T-helper 2 cell treated with Interferon-gamma antibody and Interleukin-4, amounts not matched to agents 5 μg/mL and 100 μg/mL, for 36 hours (primary cell): ENCODE data around the gene PRR3.
A peak's percentile ranks its signal among the peaks of the same experiment; 100 is the strongest.
"Not testable (repeated sequence)": the region's sequence is repeated elsewhere in the genome, so short reads cannot be mapped to it uniquely, and the experiment has no call there.

Experiments
- DNase-seq: peaks from one replicate; pipeline ENCODE4 v3.0.0; 2021; ENCODE audit warnings: low spot score
- H3K27ac Mint-ChIP-seq: one replicate; pipeline ENCODE4 v1.8.0; 2021; ENCODE audit warnings: mild to moderate bottlenecking, mixed read lengths
- H3K27me3 Mint-ChIP-seq: one replicate; pipeline ENCODE4 v1.8.0; 2021; ENCODE audit warnings: low read depth, mixed read lengths
- H3K36me3 Mint-ChIP-seq: one replicate; pipeline ENCODE4 v1.8.0; 2021; ENCODE audit warnings: low read depth, mixed read lengths
- H3K4me1 Mint-ChIP-seq: one replicate; pipeline ENCODE4 v1.8.0; 2021; ENCODE audit warnings: low read depth, mixed read lengths
- H3K4me3 Mint-ChIP-seq: one replicate; pipeline ENCODE4 v1.8.0; 2022; ENCODE audit warnings: mild to moderate bottlenecking, moderate library complexity, mixed read lengths
- H3K9me3 Mint-ChIP-seq: one replicate; pipeline ENCODE4 v1.8.0; 2021; ENCODE audit warnings: mixed read lengths

PRR3 gene, protein sequence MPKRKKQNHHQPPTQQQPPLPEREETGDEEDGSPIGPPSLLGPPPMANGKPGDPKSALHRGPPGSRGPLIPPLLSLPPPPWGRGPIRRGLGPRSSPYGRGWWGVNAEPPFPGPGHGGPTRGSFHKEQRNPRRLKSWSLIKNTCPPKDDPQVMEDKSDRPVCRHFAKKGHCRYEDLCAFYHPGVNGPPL

DNA sequence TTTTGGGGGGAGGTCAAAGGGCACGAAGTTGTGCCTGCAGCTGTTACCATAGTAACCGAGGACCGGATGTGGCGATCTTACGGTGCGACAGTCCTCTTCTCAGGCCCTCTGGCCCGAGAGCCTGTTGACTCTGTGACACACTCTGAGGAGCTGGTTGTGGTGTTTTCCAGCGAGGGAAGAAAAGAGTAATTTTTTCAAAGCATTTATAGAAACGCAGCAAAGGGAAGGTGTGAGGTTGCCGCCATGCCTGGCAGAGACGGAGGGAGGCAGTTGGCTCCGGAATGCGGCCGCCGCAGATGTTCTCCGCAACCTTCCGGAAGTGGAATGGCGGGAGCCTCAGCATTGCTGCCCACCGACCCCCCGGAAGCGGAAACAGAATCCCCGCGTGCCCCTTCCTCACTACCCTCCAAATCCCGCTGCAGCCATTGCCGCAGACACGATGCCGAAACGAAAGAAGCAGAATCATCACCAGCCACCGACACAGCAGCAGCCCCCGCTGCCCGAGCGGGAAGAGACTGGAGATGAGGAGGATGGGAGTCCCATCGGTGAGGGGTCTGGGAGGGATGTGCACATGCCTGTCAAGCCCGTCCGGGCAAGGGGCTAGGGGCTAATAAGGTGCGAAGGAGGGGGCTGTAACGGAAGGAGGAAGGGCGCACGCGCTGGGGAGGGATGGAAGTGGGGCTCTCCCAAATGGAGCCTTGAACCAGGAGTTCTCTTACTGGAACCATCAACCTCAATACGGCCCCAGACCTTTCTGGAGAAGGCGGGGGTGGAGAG lies at the start of gene PRR3:
Gene PRR3 (plus strand): TSS at position 390 of the 777 bp plus-strand sequence. CDS start 50 bp downstream, at position 440.
- peak; percentile 89 for DNase-seq
- Mint-ChIP-seq H3K9me3 (no peaks in the 10 kb centered on the region), H3K4me3 (peak within 1 kb of the TSS; percentile 94), H3K36me3 (peaks cover 35% of the 10 kb centered on the region), H3K4me1 (peaks cover 19% of the 10 kb centered on the region), H3K27ac (peak within 1 kb of the TSS; percentile 99), H3K27me3 (no peaks in the 10 kb centered on the region)

GRCh38 chr6:30507849-30508827 lies 49.0 kb upstream of the PRR3 start:
- Mint-ChIP-seq H3K36me3 (peaks cover 2% of the 10 kb centered on the region), H3K27ac (peak overlapping the region; percentile 86), H3K4me3 (peak overlapping the region; percentile 79), H3K27me3 (no peaks in the 10 kb centered on the region), H3K4me1 (peaks cover 45% of the 10 kb centered on the region), H3K9me3 (no peaks in the 10 kb centered on the region)
- DNase-seq: no peak

- Mint-ChIP-seq H3K36me3 (peaks cover 2% of the 10 kb centered on the region), H3K4me1 (peaks cover 47% of the 10 kb centered on the region), H3K9me3 (no peaks in the 10 kb centered on the region), H3K27me3 (no peaks in the 10 kb centered on the region), H3K4me3 (peak overlapping the region; percentile 79), H3K27ac (peak overlapping the region; percentile 86)
- peak; percentile 55 for DNase-seq
These were observed 48.0 kb upstream of the PRR3 start for GRCh38 chr6:30508890-30509736.

GRCh38 chr6:30510419-30511168 lies 46.5 kb upstream of the PRR3 start:
- Mint-ChIP-seq H3K36me3 (peaks cover 2% of the 10 kb centered on the region), H3K4me3 (peak overlapping the region; percentile 35)

GRCh38 chr6:30511169-30511546 lies 45.9 kb upstream of the PRR3 start:
- H3K4me3 Mint-ChIP-seq: peak overlapping the region; percentile 35
- H3K9me3 Mint-ChIP-seq: no peaks in the 10 kb centered on the region
- peaks cover 56% of the 10 kb centered on the region for H3K4me1 Mint-ChIP-seq
- H3K27me3 Mint-ChIP-seq: no peaks in the 10 kb centered on the region
- H3K27ac Mint-ChIP-seq: peak overlapping the region; percentile 28
- H3K36me3 Mint-ChIP-seq: peaks cover 2% of the 10 kb centered on the region
- DNase-seq: no peak

More at GRCh38 chr6:30510419-30511168, 46.5 kb upstream of the PRR3 start:
- DNase-seq: no peak
- Mint-ChIP-seq H3K9me3 (no peaks in the 10 kb centered on the region), H3K27me3 (no peaks in the 10 kb centered on the region), H3K4me1 (peaks cover 54% of the 10 kb centered on the region), H3K27ac (peak overlapping the region; percentile 36)

- Mint-ChIP-seq H3K4me3 (no peak overlapping the region), H3K4me1 (peaks cover 50% of the 10 kb centered on the region), H3K36me3 (peaks cover 7% of the 10 kb centered on the region), H3K9me3 (peaks cover 3% of the 10 kb centered on the region), H3K27me3 (no peaks in the 10 kb centered on the region), H3K27ac (no peak overlapping the region)
- DNase-seq: no peak
These were observed 43.6 kb upstream of the PRR3 start for GRCh38 chr6:30513451-30513850.

DNA sequence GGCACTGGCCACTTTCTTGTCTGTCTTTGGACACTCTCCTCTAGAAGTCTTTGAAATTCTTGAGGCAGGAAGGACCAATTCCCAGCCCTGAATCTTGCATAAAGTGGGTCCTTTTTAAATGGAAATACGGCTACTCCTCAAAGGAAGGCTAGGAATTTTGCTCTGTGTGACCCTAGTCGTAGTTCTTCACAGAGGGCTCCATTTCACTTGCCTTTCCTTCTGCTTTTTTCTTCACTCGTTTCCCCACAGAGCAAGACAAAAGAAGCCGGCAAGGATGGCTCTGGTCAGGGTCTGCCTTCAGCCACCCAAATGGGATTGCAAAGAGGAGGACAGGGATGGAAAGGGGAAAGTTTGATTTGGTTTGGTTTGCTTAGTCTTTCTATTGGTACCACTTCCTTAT lies 42.0 kb upstream of the PRR3 start:
- H3K27me3 Mint-ChIP-seq: no peaks in the 10 kb centered on the region
- H3K4me3 Mint-ChIP-seq: peak overlapping the region; percentile 86
- H3K36me3 Mint-ChIP-seq: peaks cover 10% of the 10 kb centered on the region
- DNase-seq: no peak
- peaks cover 43% of the 10 kb centered on the region for H3K4me1 Mint-ChIP-seq
- H3K27ac Mint-ChIP-seq: peak overlapping the region; percentile 94
- H3K9me3 Mint-ChIP-seq: peaks cover 5% of the 10 kb centered on the region

GRCh38 chr6:30515944-30516753 lies 40.9 kb upstream of the PRR3 start:
- H3K4me1 Mint-ChIP-seq: peaks cover 38% of the 10 kb centered on the region
- peaks cover 5% of the 10 kb centered on the region for H3K9me3 Mint-ChIP-seq
- H3K27me3 Mint-ChIP-seq: no peaks in the 10 kb centered on the region
- peak overlapping the region; percentile 96 for H3K27ac Mint-ChIP-seq
- peak; percentile 95 for DNase-seq
- H3K4me3 Mint-ChIP-seq: peak overlapping the region; percentile 86
- H3K36me3 Mint-ChIP-seq: peaks cover 10% of the 10 kb centered on the region

- DNase-seq, H3K9me3 Mint-ChIP-seq, H3K27me3 Mint-ChIP-seq: not testable (repeated sequence)
- peaks cover 35% of the 10 kb centered on the region for H3K4me1 Mint-ChIP-seq
- peak overlapping the region; percentile 96 for H3K27ac Mint-ChIP-seq
- peaks cover 10% of the 10 kb centered on the region for H3K36me3 Mint-ChIP-seq
- H3K4me3 Mint-ChIP-seq: peak overlapping the region; percentile 86
These were observed 40.4 kb upstream of the PRR3 start for GRCh38 chr6:30516754-30517076.

DNA sequence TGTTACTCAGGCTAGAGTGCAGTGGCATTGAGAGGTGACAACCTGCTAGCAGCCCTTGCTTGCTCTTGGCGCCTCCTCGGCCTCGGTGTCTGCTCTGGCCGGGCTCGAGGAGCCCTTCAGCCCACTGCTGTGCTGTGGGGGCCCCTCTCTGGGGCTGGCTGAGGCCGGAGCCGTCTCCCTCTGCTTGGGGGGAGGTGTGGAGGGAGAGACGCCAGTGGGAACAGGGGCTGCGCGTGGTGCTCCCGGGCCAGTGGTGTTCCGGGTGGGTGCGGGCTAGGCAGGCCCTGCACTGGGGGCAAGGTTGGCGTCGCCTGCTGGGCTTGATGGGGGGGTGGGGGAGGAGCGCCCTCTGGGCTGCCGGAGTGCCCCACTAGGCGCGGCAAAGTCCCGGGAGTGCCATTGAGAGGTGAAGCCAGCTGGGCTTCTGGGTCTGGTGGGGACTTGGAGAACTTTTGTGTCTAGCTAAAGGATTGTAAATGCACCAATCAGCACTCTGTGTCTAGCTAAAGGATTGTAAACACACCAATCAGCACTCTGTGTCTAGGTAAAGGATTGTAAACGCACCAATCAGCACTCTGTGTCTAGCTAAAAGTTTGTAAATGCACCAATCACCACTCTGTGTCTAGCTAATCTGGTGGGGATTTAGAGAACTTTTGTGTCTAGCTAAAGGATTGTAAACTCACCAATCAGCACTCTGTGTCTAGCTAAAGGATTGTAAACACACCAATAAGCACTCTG lies 39.2 kb upstream of the PRR3 start:
- peaks cover 37% of the 10 kb centered on the region for H3K4me1 Mint-ChIP-seq
- H3K4me3 Mint-ChIP-seq: peak overlapping the region; percentile 22
- peaks cover 11% of the 10 kb centered on the region for H3K9me3 Mint-ChIP-seq
- H3K27ac Mint-ChIP-seq: peak overlapping the region; percentile 60
- not testable (repeated sequence) for DNase-seq, H3K27me3 Mint-ChIP-seq
- peaks cover 15% of the 10 kb centered on the region for H3K36me3 Mint-ChIP-seq

- Mint-ChIP-seq H3K4me1 (peaks cover 37% of the 10 kb centered on the region), H3K4me3 (peak overlapping the region; percentile 22), H3K36me3 (peaks cover 15% of the 10 kb centered on the region), H3K9me3 (peaks cover 11% of the 10 kb centered on the region), H3K27ac (peak overlapping the region; percentile 18)
- not testable (repeated sequence) for H3K27me3 Mint-ChIP-seq, DNase-seq
These were observed 38.5 kb upstream of the PRR3 start for GRCh38 chr6:30518505-30519145.
